HL-60 (cell line): ENCODE results near the gene CD200R1L.

ENCODE experiments used
- DNase-seq, 2 experiments: peaks; one replicate each; pipeline ENCODE4 v3.0.0-alpha.2; 2010 to 2020; ENCODE audit warnings: low read depth in 1 of 2, low spot score in 1 of 2
- H3K27ac ChIP-seq: fragments of 250-450 bp; sonication (Bioruptor Pico); replicated peaks from 2 replicates; pipeline ENCODE4 v1.5.1; 2020; ENCODE audit warnings: mild to moderate bottlenecking, moderate library complexity
- H3K27me3 ChIP-seq: fragments of 250-450 bp; sonication (Bioruptor Pico); 2 replicates; pipeline ENCODE4 v1.5.1; 2021; ENCODE audit warnings: mild to moderate bottlenecking, moderate library complexity; ENCODE audit not compliant: insufficient read depth, poor library complexity, severe bottlenecking
- H3K4me3 ChIP-seq: replicated peaks from 2 replicates; pipeline ENCODE4 v1.5.1; 2011; ENCODE audit warnings: mild to moderate bottlenecking, control low read depth, low read length; ENCODE audit not compliant: insufficient read depth
- GABPA ChIP-seq: IDR thresholded peaks from 2 replicates; pipeline ENCODE4 v1.6.1; 2012; ENCODE audit warnings: low read depth
- POLR2AphosphoS5 ChIP-seq: IDR thresholded peaks from 2 replicates; pipeline ENCODE4 v1.6.1; 2012; ENCODE audit warnings: low read depth
- REST ChIP-seq: IDR thresholded peaks from 2 replicates; pipeline ENCODE4 v1.6.1; 2012; ENCODE audit warnings: low read depth; ENCODE audit not compliant: insufficient replicate concordance
- SPI1 ChIP-seq: IDR thresholded peaks from 2 replicates; pipeline ENCODE4 v1.6.1; 2012; ENCODE audit warnings: low read depth, mild to moderate bottlenecking, borderline replicate concordance
- TF ChIP-seq, protein P1 (sequence below): IDR thresholded peaks from one replicate; pipeline ENCODE4 v1.5.1; 2011; ENCODE audit warnings: low read length, control low read depth, inconsistent platforms; ENCODE audit not compliant: insufficient read depth

The CD200R1L gene

DNA sequence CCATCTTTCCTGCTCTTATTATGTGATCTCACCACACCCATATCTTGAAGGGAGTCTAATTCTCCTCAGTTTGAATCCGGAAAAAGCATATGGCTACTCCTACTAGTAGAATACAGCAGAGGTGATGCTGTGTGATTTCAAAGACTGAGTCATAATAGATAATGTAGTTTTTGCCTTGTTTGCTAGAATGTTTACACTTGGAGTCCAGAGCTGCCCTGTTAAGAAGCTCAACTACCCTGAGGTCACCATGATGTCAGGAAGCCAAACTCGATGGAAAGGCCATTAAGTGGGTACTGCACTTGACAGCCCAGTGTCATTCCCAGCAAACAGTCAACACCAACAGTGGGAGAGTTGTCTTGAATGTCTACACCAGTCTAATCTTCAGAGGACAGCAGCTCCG, 56.9 kb downstream of the CD200R1L start:
- TF ChIP-seq, protein P1, sequence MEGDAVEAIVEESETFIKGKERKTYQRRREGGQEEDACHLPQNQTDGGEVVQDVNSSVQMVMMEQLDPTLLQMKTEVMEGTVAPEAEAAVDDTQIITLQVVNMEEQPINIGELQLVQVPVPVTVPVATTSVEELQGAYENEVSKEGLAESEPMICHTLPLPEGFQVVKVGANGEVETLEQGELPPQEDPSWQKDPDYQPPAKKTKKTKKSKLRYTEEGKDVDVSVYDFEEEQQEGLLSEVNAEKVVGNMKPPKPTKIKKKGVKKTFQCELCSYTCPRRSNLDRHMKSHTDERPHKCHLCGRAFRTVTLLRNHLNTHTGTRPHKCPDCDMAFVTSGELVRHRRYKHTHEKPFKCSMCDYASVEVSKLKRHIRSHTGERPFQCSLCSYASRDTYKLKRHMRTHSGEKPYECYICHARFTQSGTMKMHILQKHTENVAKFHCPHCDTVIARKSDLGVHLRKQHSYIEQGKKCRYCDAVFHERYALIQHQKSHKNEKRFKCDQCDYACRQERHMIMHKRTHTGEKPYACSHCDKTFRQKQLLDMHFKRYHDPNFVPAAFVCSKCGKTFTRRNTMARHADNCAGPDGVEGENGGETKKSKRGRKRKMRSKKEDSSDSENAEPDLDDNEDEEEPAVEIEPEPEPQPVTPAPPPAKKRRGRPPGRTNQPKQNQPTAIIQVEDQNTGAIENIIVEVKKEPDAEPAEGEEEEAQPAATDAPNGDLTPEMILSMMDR: no peak
- no peak for TF ChIP-seq GABPA
- Histone ChIP-seq H3K27me3 (no peaks in the 10 kb centered on the region), H3K27ac (no peak overlapping the region), H3K4me3 (no peak overlapping the region)
- no peak for DNase-seq

GRCh38 chr3:112786881-112787579, 59.6 kb downstream of the CD200R1L start:
- no peaks in the 10 kb centered on the region for H3K27me3 ChIP-seq
- DNase-seq: no peak
- H3K4me3 ChIP-seq: no peak overlapping the region
- H3K27ac ChIP-seq: no peak overlapping the region
- TF ChIP-seq, protein P1: no peak
- TF ChIP-seq REST: no peak
- no peak for TF ChIP-seq GABPA
- no peak for TF ChIP-seq SPI1
- no peak for TF ChIP-seq POLR2AphosphoS5

DNA sequence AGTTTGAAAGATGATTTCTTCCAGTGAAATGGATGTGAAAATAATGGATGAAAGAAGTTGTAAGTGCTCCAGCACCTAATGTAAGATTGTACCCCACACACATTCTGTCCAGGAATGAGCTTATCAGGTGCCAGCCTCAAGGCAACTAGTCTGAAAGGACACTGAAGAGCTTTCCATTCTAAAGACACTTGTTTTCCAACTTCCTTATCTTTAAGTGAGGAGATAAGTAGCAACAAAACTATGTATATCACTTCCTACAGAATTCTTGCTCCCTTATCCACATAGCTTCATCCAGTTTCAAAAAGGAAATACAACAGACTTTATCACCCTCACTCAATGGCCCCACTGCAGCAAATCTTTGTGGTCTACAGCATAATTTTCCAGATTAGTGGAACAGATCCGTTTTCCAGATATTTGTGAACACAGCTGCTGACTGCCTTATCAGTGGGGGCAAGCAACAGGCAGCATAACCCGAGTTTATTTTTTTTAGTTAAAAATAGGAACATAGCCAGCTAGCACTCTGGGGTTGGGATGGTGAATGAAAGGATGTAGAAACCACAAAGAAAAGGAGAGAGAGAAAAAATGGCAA, 60.6 kb downstream of the CD200R1L start:
- DNase-seq: no peak
- Histone ChIP-seq H3K4me3 (no peak overlapping the region), H3K27me3 (no peaks in the 10 kb centered on the region), H3K27ac (no peak overlapping the region)
- no peak for TF ChIP-seq POLR2AphosphoS5
- TF ChIP-seq SPI1: no peak
- no peak for TF ChIP-seq REST
- TF ChIP-seq, protein P1: no peak
